Measurements from ENCODE around the gene RIN3.

DNA sequence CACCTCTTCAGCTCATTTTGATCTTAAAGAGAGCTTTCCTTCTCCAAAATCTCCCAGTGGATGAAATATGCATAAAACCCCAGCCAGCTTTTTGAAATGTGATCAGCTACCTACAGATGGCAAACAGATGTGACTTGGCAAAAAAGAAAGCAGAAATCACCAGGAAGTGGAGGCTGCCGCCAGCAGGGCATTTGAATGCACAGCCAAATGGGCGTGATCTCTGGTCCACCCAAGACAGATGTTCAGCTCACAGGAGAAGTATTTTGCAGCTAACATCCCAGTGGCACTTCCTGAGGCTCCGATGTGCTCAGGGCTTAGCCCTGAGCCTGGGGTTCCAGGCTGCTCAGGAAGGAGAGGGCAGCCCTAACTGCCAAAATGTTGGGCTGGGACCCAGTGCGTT, 156.6 kb downstream of the RIN3 start:
- TF ChIP-seq POLR2AphosphoS5 (IDR thresholded peaks at IDR 0.05; ENCODE audit: insufficient read depth, low read depth, low read length) (no peak), POLR2A (IDR thresholded peaks at IDR 0.05; ENCODE audit: low read depth, low read length) (no peak), EZH2 (IDR thresholded peaks at IDR 0.05; ENCODE audit: borderline replicate concordance, low read depth, low read length, severe bottlenecking) (no peak), MYC (IDR thresholded peaks at IDR 0.05; ENCODE audit: low read depth, low read length) (no peak)
- TF ChIP-seq, protein P1, sequence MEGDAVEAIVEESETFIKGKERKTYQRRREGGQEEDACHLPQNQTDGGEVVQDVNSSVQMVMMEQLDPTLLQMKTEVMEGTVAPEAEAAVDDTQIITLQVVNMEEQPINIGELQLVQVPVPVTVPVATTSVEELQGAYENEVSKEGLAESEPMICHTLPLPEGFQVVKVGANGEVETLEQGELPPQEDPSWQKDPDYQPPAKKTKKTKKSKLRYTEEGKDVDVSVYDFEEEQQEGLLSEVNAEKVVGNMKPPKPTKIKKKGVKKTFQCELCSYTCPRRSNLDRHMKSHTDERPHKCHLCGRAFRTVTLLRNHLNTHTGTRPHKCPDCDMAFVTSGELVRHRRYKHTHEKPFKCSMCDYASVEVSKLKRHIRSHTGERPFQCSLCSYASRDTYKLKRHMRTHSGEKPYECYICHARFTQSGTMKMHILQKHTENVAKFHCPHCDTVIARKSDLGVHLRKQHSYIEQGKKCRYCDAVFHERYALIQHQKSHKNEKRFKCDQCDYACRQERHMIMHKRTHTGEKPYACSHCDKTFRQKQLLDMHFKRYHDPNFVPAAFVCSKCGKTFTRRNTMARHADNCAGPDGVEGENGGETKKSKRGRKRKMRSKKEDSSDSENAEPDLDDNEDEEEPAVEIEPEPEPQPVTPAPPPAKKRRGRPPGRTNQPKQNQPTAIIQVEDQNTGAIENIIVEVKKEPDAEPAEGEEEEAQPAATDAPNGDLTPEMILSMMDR (IDR thresholded peaks at IDR 0.05; ENCODE audit: extremely low read depth in 1 of 2, insufficient read depth in 1 of 2, low read depth in 1 of 2, low read length in 2 of 2) = no peak
